HCT116 (cell line): ENCODE results near the gene LPXN. TPM values are rescaled to one million over a fixed set of nuclear protein-coding genes. Genes with fewer than 3 reads are reported as not detected.

Experiments used
- ATAC-seq: fragments of 200-7000 bp; cut with Tn5 transposase; 2 replicates; pipeline ENCODE4 v1.9.1; 2020; ENCODE audit warnings: mild to moderate bottlenecking, moderate library complexity
- BruUV-seq: library from RNA; stranded (reverse); fragments of 400-500 nt; replicated peaks from 2 replicates; lab custom pipeline; 2021; lab: Mats Ljungman, UMichigan
- CTCF ChIA-PET: fragments of 300-600 bp; sonication (Branson Sonifier 250); formaldehyde crosslinking; loops from one replicate; lab custom pipeline; 2021; ENCODE audit warnings: antibody characterized with exemption; lab: Charles Lee
- POLR2A ChIA-PET: fragments of 300-600, 350-600 bp; sonication (Branson Sonifier 250); formaldehyde crosslinking; loops from one replicate; lab custom pipeline; 2021; ENCODE audit warnings: antibody characterized with exemption; lab: Charles Lee
- RAD21 ChIA-PET, 2 experiments: fragments of 300-600 bp; sonication (Branson Sonifier 250); formaldehyde crosslinking; loops; one replicate each; lab custom pipeline; 2023; ENCODE audit warnings: low total read pairs in 2 of 2; ENCODE audit not compliant: uncharacterized antibody in 2 of 2, unreplicated experiment in 2 of 2, low non-redundant PET in 1 of 2; lab: Charles Lee
- DNase-seq: peaks from one replicate; pipeline ENCODE4 v3.0.0-alpha.2; 2010; ENCODE audit warnings: low read depth, low spot score
- H2AFZ ChIP-seq: fragments of 200-600 bp; shearing (Covaris generic), sonication (generic); 2 replicates; pipeline ENCODE4 v1.6.1; 2017; ENCODE audit warnings: low read depth, mixed run types, mixed read lengths, antibody characterized with exemption, low read length; ENCODE audit not compliant: poor library complexity, severe bottlenecking
- H3K27ac ChIP-seq: 2 replicates; pipeline ENCODE4 v1.5.1; 2012; ENCODE audit warnings: low read depth, low read length
- H3K27me3 ChIP-seq: fragments of 200-600 bp; sonication (generic); 2 replicates; pipeline ENCODE4 v1.6.1; 2016; ENCODE audit warnings: mixed run types, low read length, mixed read lengths; ENCODE audit not compliant: insufficient read depth
- H3K36me3 ChIP-seq, 2 experiments: fragments of 200-500 bp in 1 of 2; fragments of 200-600 bp in 1 of 2; sonication (Bioruptor generic) in 1 of 2; sonication (generic) in 1 of 2; 2 replicates each; pipeline versions ENCODE4 v1.5.1 to v1.6.1; 2014 to 2016; ENCODE audit warnings: low read length in 2 of 2, inconsistent platforms in 1 of 2, mixed read lengths in 1 of 2, mixed run types in 1 of 2; ENCODE audit not compliant: insufficient read depth in 2 of 2, control insufficient read depth in 1 of 2
- H3K4me1 ChIP-seq, 2 experiments: fragments of 200-600 bp in 1 of 2; sonication (generic) in 1 of 2; 2 replicates each; pipeline versions ENCODE4 v1.5.1 to v1.6.1; 2012 to 2017; ENCODE audit warnings: low read length in 2 of 2, inconsistent platforms in 1 of 2, mild to moderate bottlenecking in 1 of 2, mixed read lengths in 1 of 2, mixed run types in 1 of 2, moderate library complexity in 1 of 2; ENCODE audit not compliant: insufficient read depth in 2 of 2, control insufficient read depth in 1 of 2
- H3K4me2 ChIP-seq: fragments of 200-600 bp; sonication (generic); 2 replicates; pipeline ENCODE4 v1.6.1; 2017; ENCODE audit warnings: mixed run types, low read length, mixed read lengths
- H3K4me3 ChIP-seq, 2 experiments: fragments of 200-600 bp in 1 of 2; sonication (generic) in 1 of 2; replicated peaks in 1 of 2; 2 replicates each; pipeline ENCODE4 v1.5.1; 2011 to 2016; ENCODE audit warnings: low read length in 2 of 2, control low read depth in 1 of 2, low read depth in 1 of 2, mild to moderate bottlenecking in 1 of 2, mixed read lengths in 1 of 2, mixed run types in 1 of 2
- H3K79me2 ChIP-seq: fragments of 200-600 bp; sonication (generic); 2 replicates; pipeline ENCODE4 v1.6.1; 2017; ENCODE audit warnings: mild to moderate bottlenecking, mixed run types, low read length, moderate library complexity, mixed read lengths; ENCODE audit not compliant: insufficient read depth
- H3K9ac ChIP-seq: fragments of 200-600 bp; sonication (generic); 2 replicates; pipeline ENCODE4 v1.6.1; 2016; ENCODE audit warnings: low read length, mixed read lengths
- H3K9me2 ChIP-seq: fragments of 200-600 bp; sonication (generic), shearing (Covaris generic); 2 replicates; pipeline ENCODE4 v1.6.1; 2017; ENCODE audit warnings: mixed run types, mild to moderate bottlenecking, moderate library complexity; ENCODE audit not compliant: insufficient read depth
- H3K9me3 ChIP-seq, 2 experiments: fragments of 200-500 bp in 1 of 2; fragments of 200-600 bp in 1 of 2; sonication (Bioruptor generic) in 1 of 2; sonication (generic) in 1 of 2; 2 replicates each; pipeline ENCODE4 v1.6.1; 2014 to 2017; ENCODE audit warnings: low read length in 2 of 2, mixed read lengths in 2 of 2, inconsistent platforms in 1 of 2, low read depth in 1 of 2, mild to moderate bottlenecking in 1 of 2, mixed run types in 1 of 2, moderate library complexity in 1 of 2; ENCODE audit not compliant: control insufficient read depth in 1 of 2, insufficient read depth in 1 of 2
- H4K20me1 ChIP-seq: fragments of 200-600 bp; sonication (generic), shearing (Covaris generic); 2 replicates; pipeline ENCODE4 v1.6.1; 2017; ENCODE audit warnings: mixed run types, mild to moderate bottlenecking, moderate library complexity; ENCODE audit not compliant: insufficient read depth
- ATF3 ChIP-seq: IDR thresholded peaks from 2 replicates; pipeline ENCODE4 v1.6.1; 2012
- CEBPB ChIP-seq: IDR thresholded peaks from 2 replicates; pipeline ENCODE4 v1.6.1; 2012; ENCODE audit warnings: low read depth
- ELF1 ChIP-seq: IDR thresholded peaks from 2 replicates; pipeline ENCODE4 v1.6.1; 2012; ENCODE audit warnings: low read depth, borderline replicate concordance
- FOSL1 ChIP-seq: IDR thresholded peaks from 2 replicates; pipeline ENCODE4 v1.6.1; 2012; ENCODE audit warnings: low read depth
- JUND ChIP-seq: IDR thresholded peaks from 2 replicates; pipeline ENCODE4 v1.6.1; 2012
- RAD21 ChIP-seq: IDR thresholded peaks from 2 replicates; pipeline ENCODE4 v1.6.1; 2012; ENCODE audit warnings: low read depth, mild to moderate bottlenecking
- REST ChIP-seq: IDR thresholded peaks from 2 replicates; pipeline ENCODE4 v1.6.1; 2012; ENCODE audit warnings: low read depth
- SP1 ChIP-seq: IDR thresholded peaks from 2 replicates; pipeline ENCODE4 v1.6.1; 2012; ENCODE audit warnings: low read depth
- TCF7L2 ChIP-seq: IDR thresholded peaks from 2 replicates; pipeline ENCODE4 v1.7.0; 2011; ENCODE audit warnings: borderline replicate concordance, inconsistent platforms; ENCODE audit not compliant: insufficient read depth, insufficient read length; ENCODE audit errors: extremely low read depth
- intact Hi-C: fragments of 100-400 bp; cut with micrococcal nuclease; formaldehyde crosslinking; loops from 2 replicates; pipeline ENCODE4 v1.10.0; 2022
- total RNA-seq: library from RNA; stranded (reverse); gene quantifications from one replicate; pipeline ENCODE4 v1.2.1, GENCODE V29; 2021; ENCODE audit not compliant: unreplicated experiment

Gene LPXN
- total RNA-seq, 1 experiment from 2014 or later: 3.6 TPM

- Histone ChIP-seq H3K9ac (no peak overlapping the region), H3K4me3 (no peak overlapping the region), H3K9me2 (no peaks in the 10 kb centered on the region), H3K4me2 (no peak overlapping the region), H3K36me3 (peaks cover 23 to 33% of the 10 kb centered on the region in 2 experiments), H3K79me2 (peaks cover 82% of the 10 kb centered on the region), H4K20me1 (peaks cover 23% of the 10 kb centered on the region), H3K9me3 (no peaks in the 10 kb centered on the region), H3K4me1 (no peaks in the 10 kb centered on the region; a peak in 1 of 4 replicates), H3K27ac (no peak overlapping the region), H3K27me3 (no peaks in the 10 kb centered on the region), H2AFZ (no peak overlapping the region)
- no peak for DNase-seq
- no peak for TF ChIP-seq FOSL1
- TF ChIP-seq ATF3: no peak
- TF ChIP-seq CEBPB: no peak
- TF ChIP-seq RAD21: no peak
- TF ChIP-seq ELF1: no peak
- no peak for TF ChIP-seq JUND
- TF ChIP-seq SP1: no peak
- CTCF ChIA-PET: no interaction called here
- no peak for ATAC-seq
- intact Hi-C loops: no loop called here
- BruUV-seq: no TSS peak
- RAD21 ChIA-PET: no interaction called here
- POLR2A ChIA-PET: no interaction called here
These were observed 32.7 kb upstream of the LPXN start for GRCh38 chr11:58608331-58608730.

GRCh38 chr11:58606930-58607714 is 31.5 kb upstream of the LPXN start:
- no peak for TF ChIP-seq CEBPB
- no peak for TF ChIP-seq REST
- TF ChIP-seq TCF7L2: no peak
- no peak for ATAC-seq
- Histone ChIP-seq H3K4me1 (no peaks in the 10 kb centered on the region; a peak in 1 of 4 replicates), H3K27me3 (no peaks in the 10 kb centered on the region), H3K9me3 (no peaks in the 10 kb centered on the region), H4K20me1 (peaks cover 23% of the 10 kb centered on the region), H3K9ac (no peak overlapping the region), H2AFZ (no peak overlapping the region), H3K4me2 (no peak overlapping the region), H3K4me3 (no peak overlapping the region), H3K79me2 (peaks cover 94% of the 10 kb centered on the region), H3K27ac (no peak overlapping the region), H3K9me2 (no peaks in the 10 kb centered on the region), H3K36me3 (peaks cover 11 to 21% of the 10 kb centered on the region in 2 experiments)
- ChIA-PET CTCF (interaction anchor here (1.1 kb wide), 1 partner anchor 23 kb away, joined by 7 read pairs; no protein-coding TSS in a partner anchor), RAD21 (no interaction called here), POLR2A (no interaction called here)
- intact Hi-C loops: no loop called here
- no peak for DNase-seq
- BruUV-seq: no TSS peak
